Peyer's patch (tissue), 4 donors: ENCODE data around the gene DCST1. TPM values are rescaled to one million over a fixed set of nuclear protein-coding genes. Genes with fewer than 3 reads are reported as not detected.

ENCODE experiments used
- DNase-seq, 3 donors: peaks; one replicate each; pipeline ENCODE4 v3.0.0-alpha.2; 2017 to 2019
- H3K27ac ChIP-seq, 4 donors: fragments of 200-600 bp; sonication (generic); one replicate each; pipeline ENCODE4 v1.5.1; 2016 to 2019
- H3K27me3 ChIP-seq, 2 donors: fragments of 200-600 bp; sonication (generic); one replicate each; pipeline ENCODE4 v1.5.1; 2019
- H3K36me3 ChIP-seq, 3 donors: fragments of 200-600 bp; sonication (generic); one replicate each; pipeline ENCODE4 v1.5.1; 2016 to 2019
- H3K4me1 ChIP-seq, 4 donors: fragments of 200-600 bp; sonication (generic); one replicate each; pipeline ENCODE4 v1.5.1; 2016 to 2019
- H3K4me3 ChIP-seq, 4 donors: fragments of 200-600 bp; sonication (generic); 1 replicate in 3 of 4; 2 replicates in 1 of 4; pipeline ENCODE4 v1.5.1; 2016 to 2019; ENCODE audit warnings: mild to moderate bottlenecking in 1 of 4
- H3K9me3 ChIP-seq, 4 donors: fragments of 200-600 bp; sonication (generic); one replicate each; pipeline ENCODE4 v1.5.1; 2016 to 2019; ENCODE audit warnings: mild to moderate bottlenecking in 1 of 4
- POLR2A ChIP-seq, 2 donors: fragments of 450-650 bp; IDR thresholded peaks; one replicate each; pipeline ENCODE4 v1.5.1; 2017; ENCODE audit warnings: antibody characterized with exemption in 2 of 2, mild to moderate bottlenecking in 2 of 2, moderate library complexity in 2 of 2
- total RNA-seq, 4 donors: library from RNA; depleted of rRNA; stranded (reverse); fragments of >200 nt; gene quantifications; one replicate each; pipeline ENCODE4 v1.1.0, GENCODE V29; 2016
- TF ChIP-seq, protein P1 (sequence below), 6 experiments: fragments of 450-650 bp in 4 of 6; fragments of 200-600 bp in 2 of 6; sonication (generic) in 1 of 6; IDR thresholded peaks; one replicate each; pipeline ENCODE4 v1.5.1; 2017 to 2019; ENCODE audit warnings: antibody characterized with exemption in 6 of 6, mild to moderate bottlenecking in 3 of 6, moderate library complexity in 1 of 6

The DCST1 gene
- total RNA-seq, 4 donors from 2014 or later = 0.88 to 2.7 TPM; not detected in 2

DNA sequence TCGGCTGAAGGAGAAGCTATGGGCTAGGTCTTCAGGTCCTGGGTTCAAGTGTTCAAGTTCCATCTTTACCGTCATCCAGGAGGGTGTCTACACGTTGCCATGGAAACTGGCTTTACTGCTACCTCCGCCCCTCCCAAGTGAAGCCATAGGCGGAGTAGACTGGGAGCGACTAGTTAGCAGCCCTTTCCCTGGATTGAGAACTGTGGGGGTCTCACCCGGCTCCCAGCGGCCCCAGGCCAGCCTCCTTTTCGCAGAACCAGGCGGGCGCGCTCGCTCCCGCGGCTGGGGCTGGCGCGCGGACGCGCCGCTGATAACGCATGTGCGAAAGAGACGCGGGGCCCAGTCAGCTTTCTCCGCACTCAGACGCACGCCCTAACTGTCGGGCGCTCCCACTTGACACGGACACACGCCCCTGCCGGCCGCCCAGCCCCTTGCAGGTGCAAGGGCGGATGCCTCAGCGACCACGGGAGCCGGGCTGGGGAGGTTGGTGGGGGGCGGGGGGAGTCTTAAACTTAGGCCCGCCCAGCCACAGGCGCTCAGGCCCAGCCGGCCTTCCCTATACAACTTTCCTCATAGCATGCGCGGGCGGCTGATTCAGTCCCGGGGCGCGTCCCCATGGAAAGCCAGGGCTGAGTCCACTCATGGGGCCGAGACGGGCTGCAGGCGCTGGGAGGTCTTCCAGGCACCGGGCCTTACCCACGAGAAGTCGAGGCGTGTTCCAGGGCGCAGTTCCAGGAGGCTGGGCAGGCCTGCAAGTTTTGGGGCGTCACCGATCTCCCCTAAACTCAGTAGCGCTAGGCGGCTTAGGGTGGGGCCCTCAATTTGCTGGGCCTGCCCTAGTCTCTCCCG, 37.3 kb downstream of the DCST1 start:
- Histone ChIP-seq H3K4me1 (peaks cover 0 to 18% (median 6%) of the 10 kb centered on the region in 4 donors), H3K9me3 (no peaks in the 10 kb centered on the region), H3K36me3 (peaks cover 0 to 18% (median 0%) of the 10 kb centered on the region in 3 donors), H3K27me3 (no peaks in the 10 kb centered on the region), H3K27ac (peak overlapping the region; percentile 24 to 55 (median 33)), H3K4me3 (peak overlapping the region; percentile 19 to 46 (median 36))
- DNase-seq = peak; percentile 86 to 92 (median 88)
- no peak for TF ChIP-seq POLR2A (IDR thresholded peaks at IDR 0.05)
- TF ChIP-seq, protein P1, sequence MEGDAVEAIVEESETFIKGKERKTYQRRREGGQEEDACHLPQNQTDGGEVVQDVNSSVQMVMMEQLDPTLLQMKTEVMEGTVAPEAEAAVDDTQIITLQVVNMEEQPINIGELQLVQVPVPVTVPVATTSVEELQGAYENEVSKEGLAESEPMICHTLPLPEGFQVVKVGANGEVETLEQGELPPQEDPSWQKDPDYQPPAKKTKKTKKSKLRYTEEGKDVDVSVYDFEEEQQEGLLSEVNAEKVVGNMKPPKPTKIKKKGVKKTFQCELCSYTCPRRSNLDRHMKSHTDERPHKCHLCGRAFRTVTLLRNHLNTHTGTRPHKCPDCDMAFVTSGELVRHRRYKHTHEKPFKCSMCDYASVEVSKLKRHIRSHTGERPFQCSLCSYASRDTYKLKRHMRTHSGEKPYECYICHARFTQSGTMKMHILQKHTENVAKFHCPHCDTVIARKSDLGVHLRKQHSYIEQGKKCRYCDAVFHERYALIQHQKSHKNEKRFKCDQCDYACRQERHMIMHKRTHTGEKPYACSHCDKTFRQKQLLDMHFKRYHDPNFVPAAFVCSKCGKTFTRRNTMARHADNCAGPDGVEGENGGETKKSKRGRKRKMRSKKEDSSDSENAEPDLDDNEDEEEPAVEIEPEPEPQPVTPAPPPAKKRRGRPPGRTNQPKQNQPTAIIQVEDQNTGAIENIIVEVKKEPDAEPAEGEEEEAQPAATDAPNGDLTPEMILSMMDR (IDR thresholded peaks at IDR 0.05) = peak; percentile 18 to 60 (median 55)

DNA sequence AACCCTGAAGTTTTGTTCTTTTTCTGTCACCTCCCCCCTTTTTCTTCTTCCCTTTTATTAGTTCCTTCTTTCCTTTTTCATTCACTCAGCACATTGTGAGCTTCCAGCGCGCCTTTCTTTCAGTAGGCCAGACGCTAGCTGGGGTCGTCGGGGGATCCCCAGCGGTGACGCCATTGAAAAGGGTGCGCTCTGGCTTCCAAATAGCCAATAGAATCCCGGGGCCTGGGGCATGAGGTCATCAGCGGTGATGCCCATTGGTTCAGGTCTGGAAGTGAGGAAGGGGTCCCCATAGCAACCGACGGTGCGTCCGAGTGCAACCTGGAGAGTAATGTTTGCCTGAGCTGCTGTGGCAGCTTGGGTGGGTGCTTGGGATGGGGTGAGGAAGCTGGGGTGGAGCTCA, 38.1 kb downstream of the DCST1 start:
- no peak overlapping the region for H3K4me3 ChIP-seq
- H3K27ac ChIP-seq = peak overlapping the region in 1 of 4 donors; percentile 30
- DNase-seq = no peak
- H3K27me3 ChIP-seq = no peaks in the 10 kb centered on the region
- H3K4me1 ChIP-seq = peaks cover 0 to 18% (median 6%) of the 10 kb centered on the region in 4 donors
- no peaks in the 10 kb centered on the region for H3K9me3 ChIP-seq
- peaks cover 0 to 18% (median 0%) of the 10 kb centered on the region in 3 donors for H3K36me3 ChIP-seq
- TF ChIP-seq, protein P1 (IDR thresholded peaks at IDR 0.05) = no peak
- TF ChIP-seq POLR2A (IDR thresholded peaks at IDR 0.05) = no peak

GRCh38 chr1:155072531-155073289, 39.1 kb downstream of the DCST1 start:
- TF ChIP-seq, protein P1 (IDR thresholded peaks at IDR 0.05) = no peak
- no peak for TF ChIP-seq POLR2A (IDR thresholded peaks at IDR 0.05)
- H3K36me3 ChIP-seq = peaks cover 0 to 13% (median 0%) of the 10 kb centered on the region in 3 donors
- no peak overlapping the region for H3K4me3 ChIP-seq
- no peaks in the 10 kb centered on the region for H3K9me3 ChIP-seq
- DNase-seq = no peak
- no peaks in the 10 kb centered on the region for H3K27me3 ChIP-seq
- peaks cover 0 to 18% (median 6%) of the 10 kb centered on the region in 4 donors for H3K4me1 ChIP-seq
- H3K27ac ChIP-seq = no peak overlapping the region

GRCh38 chr1:155073377-155074242, 40.0 kb downstream of the DCST1 start:
- Histone ChIP-seq H3K9me3 (no peaks in the 10 kb centered on the region), H3K4me1 (peaks cover 0 to 23% (median 6%) of the 10 kb centered on the region in 4 donors), H3K36me3 (peaks cover 0 to 8% (median 0%) of the 10 kb centered on the region in 3 donors), H3K4me3 (no peak overlapping the region), H3K27ac (no peak overlapping the region), H3K27me3 (no peaks in the 10 kb centered on the region)
- no peak for TF ChIP-seq POLR2A (IDR thresholded peaks at IDR 0.05)
- TF ChIP-seq, protein P1 (IDR thresholded peaks at IDR 0.05) = no peak
- DNase-seq = no peak

GRCh38 chr1:155075535-155075934, 41.9 kb downstream of the DCST1 start:
- H3K27me3 ChIP-seq = peaks cover 0 to 16% of the 10 kb centered on the region in 2 donors
- H3K36me3 ChIP-seq = no peaks in the 10 kb centered on the region
- H3K4me1 ChIP-seq = peaks cover 16 to 34% (median 21%) of the 10 kb centered on the region in 4 donors
- DNase-seq = no peak
- H3K9me3 ChIP-seq = no peaks in the 10 kb centered on the region
- TF ChIP-seq POLR2A (IDR thresholded peaks at IDR 0.05) = no peak
- TF ChIP-seq, protein P1 (IDR thresholded peaks at IDR 0.05) = no peak
- H3K4me3 ChIP-seq = no peak overlapping the region
- H3K27ac ChIP-seq = no peak overlapping the region
